Non-pigmented ciliary epithelial cell (primary cell): ENCODE data around the gene ZNF581.

Experiments used
- DNase-seq: peaks from one replicate; pipeline ENCODE4 v3.0.0-alpha.2; 2010; ENCODE audit warnings: low read depth

The ZNF581 gene

DNA sequence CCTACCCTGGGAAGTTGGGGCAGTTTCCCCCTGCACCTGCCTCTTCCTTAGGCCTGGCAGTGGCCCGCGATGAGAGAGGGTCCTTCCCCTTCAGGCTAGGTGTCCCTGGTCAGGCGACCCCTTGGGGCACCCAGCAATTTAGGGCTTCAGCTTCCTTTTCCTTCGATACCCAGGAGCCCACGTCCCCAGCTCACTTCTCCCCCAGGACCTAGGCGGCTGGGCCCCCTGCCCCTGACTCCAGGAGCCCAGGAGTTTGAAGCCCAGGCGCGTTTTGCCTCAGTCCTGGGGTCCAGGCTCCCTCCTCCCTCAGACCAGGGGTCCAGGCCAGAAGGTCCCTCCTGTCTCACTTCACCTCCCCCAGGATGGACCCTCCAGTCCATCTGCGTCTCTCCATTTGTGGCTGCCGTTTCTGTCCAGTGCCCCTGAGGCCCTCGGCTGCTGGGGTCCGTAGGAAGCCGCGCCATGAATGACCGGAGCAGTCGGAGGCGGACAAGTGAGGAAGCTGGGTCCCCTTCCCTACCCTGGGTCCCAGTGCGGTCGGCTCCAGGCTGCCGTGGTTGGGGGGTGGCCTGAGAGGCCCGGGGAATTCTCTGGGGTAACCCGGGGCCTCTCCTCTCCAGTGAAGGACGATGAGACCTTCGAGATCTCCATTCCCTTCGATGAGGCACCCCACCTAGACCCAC lies 5.3 kb downstream of the ZNF581 start:
- no peak for DNase-seq

DNA sequence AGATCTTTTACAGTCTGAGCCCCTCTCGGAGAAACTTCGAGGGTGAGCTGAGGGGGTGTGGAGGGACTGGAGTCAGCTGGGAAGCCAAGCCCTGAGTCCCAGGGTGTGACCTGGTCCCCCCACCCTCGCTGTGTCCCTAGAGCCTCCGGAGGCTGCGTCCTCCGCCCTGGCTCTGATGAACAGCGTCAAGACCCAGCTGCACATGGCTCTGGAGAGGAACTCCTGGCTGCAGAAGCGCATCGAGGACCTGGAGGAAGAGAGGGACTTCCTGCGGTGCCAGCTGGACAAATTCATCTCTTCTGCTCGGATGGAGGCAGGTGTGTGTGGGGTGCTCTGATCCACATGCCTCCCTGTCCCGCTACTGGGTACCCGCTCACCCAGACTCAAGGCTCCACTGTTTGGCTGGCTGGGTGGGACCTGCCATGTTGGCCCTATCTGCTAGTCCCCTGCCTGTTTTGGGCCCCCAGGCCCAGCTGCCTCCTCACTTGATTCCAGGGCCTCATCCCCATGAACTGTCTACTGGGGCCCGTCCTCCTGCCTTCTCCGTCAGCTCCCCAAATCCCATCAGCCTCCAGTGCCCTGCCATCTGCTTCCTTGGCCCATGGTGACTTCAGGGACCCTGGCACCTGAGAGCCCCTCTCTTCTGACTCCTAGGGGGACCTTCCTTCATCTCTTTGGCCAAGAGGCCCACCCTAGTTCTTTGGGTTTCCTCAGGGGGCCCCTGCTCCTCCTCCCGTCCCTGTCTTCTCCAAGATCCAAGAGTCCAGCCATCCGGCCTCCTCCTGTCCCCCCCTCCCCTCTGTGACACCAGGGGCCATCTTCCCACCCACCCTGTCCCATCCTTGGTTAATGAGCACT lies 6.0 kb downstream of the ZNF581 start:
- no peak for DNase-seq

DNA sequence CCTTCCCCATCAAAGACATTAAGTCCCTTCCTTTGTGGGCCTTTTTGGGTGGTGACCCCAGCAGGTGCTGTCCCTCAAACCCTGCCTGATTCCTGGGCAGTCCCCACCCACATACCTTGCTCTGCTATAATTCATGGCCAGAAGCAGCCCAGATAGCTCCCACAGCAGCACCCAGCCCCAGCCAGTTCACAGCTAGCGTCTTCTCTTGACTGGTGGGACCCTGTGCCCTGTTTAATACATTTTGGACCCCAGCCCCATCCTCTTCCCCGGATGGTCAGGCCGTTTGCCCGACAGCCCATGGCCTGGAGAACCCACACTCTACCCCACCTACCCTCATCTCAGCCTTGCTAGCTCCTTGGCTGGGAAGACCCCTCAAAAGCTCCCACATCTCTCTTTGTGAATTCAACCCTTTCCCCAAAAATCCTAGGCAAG lies 6.7 kb downstream of the ZNF581 start:
- no peak for DNase-seq

DNA sequence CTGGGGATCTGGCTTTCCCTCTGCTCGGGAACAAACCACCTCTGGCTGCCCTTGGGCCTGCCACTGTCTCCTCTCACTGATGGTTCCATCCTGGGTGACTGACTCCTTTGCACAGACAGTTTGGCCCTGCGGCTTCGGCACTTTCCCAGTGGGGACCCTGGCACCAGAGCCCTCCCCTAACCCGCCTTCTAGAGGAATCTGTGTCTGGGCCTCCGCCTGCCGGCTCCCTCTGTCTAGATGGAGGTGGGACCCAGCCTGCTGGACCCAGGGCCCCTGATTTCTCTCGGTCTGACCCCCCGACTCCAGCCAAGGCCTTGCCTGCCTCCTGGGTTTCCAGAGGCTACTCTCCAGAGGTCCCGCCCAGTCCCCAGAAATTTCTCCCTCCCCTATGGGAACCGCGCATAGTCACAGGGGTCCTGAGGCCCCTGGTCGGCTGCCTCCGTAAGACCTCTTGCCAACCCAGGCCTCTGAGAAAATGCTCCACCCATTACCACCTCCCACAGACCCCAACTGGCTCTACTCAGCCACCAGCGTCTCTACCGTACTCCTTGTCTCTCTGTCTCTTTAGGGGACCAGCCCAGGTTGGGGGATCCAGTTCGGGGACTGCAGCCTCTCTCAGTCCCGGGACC lies 7.3 kb downstream of the ZNF581 start:
- DNase-seq, result no peak

DNA sequence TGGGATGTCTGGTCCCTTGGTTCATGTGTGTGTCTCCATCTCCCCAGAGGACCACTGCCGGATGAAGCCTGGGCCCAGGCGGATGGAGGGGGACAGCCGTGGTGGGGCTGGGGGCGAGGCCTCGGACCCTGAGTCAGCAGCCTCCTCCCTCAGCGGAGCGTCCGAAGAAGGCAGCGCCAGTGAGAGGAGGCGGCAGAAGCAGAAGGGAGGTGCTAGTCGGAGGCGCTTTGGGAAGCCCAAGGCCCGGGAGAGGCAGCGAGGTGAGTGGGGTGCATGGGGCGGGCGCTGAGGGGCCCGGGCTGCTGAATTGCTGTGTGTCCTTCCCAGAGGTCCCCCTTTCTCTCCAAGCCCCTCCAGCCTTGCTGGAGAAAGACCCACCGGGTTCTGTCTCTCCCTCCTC lies 7.8 kb downstream of the ZNF581 start:
- no peak for DNase-seq

DNA sequence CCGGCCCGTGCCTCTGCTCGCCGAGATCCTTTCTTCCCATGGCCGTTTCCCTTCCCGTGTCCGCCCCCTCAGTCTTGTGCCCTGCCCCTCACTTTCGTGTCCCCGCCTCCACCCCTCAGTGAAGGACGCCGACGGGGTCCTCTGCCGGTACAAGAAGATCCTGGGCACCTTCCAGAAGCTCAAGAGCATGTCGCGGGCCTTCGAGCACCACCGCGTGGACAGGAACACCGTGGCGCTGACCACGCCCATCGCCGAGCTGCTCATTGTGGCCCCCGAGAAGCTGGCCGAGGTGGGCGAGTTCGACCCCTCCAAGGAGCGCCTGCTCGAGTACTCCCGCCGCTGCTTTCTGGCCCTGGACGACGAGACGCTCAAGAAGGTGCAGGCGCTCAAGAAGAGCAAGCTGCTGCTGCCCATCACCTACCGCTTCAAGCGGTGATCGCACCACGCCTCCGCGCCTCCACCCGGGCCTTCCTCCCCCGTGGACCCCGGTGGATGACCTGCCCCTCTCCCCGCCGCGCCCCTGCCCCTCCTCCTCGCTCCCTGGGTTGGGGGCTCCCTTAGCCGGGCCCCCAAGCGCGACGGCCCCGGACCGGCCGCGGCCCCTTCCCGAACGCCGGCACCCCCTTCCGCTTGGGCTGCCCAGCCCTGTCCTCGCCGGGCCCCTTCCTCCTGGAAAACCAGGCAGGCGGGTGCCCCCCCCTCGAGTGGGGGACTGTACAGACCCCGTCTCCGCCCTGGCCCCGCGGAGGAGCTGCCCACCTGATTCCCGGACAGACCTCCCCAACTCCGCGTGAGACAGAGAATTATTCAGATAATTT lies 9.1 kb downstream of the ZNF581 start:
- DNase-seq, result no peak

DNA sequence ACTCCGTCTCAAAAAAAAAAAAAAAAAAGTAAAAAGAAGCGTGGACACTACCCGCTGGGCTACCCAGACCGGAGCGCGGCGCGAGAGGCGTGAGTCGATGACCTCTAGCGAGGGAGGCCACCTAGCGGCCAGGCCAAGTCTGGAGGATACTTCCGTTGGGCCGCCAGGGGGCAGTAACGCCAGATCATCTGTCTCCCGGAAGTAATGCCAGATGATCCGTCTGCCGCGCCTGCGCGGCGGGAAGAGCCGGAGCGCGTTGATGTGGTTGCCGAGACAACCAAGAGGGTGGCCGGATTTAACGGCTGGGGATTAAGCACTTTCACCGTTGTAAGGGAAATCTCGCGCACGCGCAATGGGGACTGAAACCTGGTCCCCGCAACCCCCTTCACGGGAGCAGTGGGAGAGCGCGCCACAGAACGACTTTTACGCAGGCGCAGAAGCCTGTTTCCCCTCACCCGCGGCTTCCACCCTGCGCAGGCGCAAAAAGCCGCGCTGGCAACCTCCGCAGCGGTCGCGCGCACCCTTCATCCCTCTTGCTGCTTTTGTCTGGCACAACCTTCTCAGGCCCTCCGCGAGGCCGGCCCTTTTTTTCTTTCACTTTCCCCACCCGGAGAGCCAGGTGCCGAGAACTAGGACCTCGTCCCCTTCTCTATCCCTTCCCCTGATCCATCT lies 10.3 kb downstream of the ZNF581 start:
- peak; percentile 89 for DNase-seq

DNA sequence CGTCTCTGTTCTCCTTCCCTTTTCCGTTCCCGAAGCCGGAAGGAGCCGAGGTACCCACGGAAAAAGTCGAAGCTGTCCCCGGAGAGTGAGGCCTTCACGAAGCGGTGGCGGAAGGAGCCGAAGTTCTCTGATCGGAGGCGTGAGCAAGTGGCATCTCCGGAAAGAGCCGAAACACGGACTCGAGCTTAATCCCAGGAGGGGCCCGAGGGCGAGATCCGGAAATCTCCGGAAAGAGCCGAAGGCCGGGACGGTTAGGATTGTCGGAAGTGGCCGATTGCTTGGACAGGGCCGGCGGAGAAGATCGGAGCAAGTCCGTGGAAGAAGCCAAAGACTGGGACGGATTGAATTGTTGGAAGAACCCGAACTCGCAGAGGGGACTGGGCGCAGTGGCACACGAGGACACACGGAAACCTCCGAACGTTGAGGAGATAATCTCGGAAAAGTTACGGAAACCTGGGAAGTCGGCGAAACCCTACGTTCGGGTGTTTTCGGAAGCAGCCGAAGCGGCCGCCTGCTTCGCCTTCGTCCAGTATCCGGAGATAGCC lies 10.9 kb downstream of the ZNF581 start:
- peak; percentile 97 for DNase-seq

DNA sequence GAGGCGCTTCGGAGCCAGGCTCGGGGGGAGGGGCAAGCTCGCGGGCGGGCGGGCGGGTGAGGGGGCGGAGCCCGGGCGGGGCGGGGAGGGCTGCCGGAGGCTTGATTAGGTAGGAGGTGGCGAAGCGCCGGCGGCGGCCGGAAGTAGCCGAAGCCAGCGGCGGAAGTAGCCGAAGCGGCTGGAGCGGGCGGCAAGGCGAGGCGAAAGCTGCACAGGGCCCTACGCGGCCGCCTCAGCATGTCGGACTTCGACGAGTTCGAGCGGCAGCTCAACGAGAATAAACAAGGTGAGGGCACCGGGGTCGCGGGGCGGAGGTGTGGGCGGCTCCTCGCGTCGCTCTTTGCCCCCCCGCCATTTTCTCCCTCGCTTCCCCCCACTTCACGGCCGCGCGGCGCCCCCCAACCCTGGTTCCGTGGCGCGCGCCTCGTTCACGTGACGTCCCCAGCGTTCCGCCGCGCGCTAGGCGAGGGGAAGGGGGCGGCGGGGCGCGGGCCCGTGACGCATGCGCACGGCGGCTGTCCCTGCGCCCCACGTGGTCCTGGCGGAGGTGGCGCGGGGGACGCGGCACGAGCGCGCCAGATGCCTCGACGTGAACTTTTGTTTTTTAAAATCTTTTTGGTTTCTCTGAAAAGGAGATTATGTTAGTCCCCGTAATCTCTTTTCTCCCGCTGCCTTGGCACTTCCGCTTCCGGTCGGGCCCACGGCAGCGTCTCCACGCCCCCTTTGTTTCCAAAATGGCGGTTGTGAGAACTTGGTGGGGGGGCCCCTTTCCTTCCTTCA lies 11.6 kb downstream of the ZNF581 start, which contains the start of gene U2AF2:
TSS of gene U2AF2 (plus strand) at position 168 of the 780 bp plus-strand sequence. CDS start at position 238, 70 bp downstream.
- no peak for DNase-seq

DNA sequence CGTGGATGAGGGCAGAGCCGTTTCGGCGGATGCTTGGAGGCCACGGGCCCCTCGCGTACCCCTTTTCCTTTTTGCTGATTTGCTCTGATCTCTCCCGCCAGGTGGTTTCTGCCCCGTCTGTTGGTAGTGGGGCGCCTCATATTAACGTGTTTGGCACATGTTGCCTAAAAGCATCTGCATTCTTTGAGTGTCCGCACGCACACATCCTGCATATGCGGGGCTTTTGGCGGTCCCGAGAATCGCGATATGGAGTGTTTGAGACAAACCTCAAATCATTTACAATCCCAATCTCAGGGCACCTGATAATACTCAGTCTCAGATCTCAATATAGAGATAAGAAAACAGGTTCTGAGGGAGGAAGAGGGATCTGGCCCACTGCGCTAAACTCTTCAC lies 12.2 kb downstream of the ZNF581 start:
- DNase-seq, result no peak

DNA sequence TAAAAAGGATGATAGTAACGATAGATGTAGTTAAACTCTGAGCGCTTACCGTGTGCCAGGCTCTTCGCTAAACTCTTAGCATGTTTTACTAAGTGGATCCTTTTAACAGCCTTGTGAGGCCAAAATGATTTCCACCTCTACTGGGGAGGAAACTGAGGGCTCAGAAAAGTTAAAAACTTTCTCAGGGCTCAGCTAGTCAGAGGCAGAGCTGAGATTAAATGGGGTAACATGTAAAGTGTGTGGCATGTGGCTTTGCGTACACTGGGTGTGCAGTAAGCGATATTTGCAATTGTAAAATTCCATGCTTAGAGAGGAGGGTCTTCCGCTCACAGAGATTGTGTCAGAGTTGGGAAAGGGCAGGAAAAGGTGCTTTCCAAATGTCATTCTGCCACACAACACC lies 13.1 kb downstream of the ZNF581 start:
- DNase-seq, result no peak

DNA sequence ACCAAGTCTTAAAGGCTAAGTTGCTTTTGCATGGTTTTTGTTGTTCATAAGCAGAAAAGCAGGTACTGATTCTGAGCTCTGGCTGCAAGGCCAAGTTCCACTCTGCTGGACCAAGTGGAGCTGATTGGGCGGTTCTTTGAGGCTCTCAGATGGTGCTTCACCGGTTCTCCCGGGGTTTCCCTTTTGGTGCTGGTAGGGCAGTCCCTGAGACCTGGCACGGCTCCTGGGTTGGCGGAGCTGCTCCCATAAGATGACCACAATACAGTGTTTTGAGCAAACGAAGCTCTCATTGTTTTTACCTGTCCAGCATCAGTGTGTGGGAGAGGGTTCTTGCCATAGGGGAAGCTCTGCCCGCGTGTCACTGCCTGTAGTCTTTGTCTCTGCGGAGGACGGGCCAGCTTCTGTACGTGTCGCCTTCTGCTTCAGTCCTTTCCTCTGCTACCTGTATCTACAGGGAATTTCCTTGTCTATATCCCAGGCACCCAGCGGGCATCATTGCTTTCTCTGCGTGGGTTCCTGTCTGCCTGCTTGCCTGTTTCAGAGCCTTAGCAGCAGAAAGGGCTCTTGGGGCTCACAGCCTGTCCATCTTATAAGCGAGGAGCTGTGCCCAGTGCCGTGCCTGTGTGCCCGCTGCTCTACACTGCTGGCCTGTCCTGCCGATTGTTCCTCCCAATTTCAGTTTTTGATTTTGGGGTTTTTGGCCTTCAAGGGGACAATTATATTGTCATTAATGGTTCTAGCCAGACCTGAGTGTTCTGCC lies 13.7 kb downstream of the ZNF581 start:
- DNase-seq, result no peak

DNA sequence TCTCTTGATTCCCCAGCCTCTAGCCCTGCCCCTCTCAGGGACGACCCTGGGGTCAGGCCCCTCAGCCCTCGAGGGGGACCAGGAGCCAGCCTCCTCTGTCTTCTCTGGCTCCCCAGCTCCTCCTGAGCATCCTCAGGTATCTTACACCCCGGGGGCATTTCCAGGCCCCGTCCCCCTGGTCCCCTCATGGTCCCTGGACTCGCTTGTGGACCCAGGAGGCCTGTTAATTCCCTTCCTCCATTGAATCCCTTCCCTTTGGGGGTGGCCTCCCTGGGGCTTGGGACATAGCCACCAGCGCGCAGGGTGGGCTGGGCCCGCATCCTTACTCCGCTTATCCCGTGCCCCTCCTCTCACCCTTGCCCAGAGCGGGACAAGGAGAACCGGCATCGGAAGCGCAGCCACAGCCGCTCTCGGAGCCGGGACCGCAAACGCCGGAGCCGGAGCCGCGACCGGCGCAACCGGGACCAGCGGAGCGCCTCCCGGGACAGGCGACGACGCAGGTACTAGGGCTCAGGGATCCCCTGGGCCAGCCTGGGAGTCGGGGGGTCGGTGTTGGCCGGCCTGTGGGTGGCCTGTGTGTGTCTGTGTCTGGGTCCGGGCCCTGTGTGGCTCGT lies 15.5 kb downstream of the ZNF581 start:
- DNase-seq, result no peak

DNA sequence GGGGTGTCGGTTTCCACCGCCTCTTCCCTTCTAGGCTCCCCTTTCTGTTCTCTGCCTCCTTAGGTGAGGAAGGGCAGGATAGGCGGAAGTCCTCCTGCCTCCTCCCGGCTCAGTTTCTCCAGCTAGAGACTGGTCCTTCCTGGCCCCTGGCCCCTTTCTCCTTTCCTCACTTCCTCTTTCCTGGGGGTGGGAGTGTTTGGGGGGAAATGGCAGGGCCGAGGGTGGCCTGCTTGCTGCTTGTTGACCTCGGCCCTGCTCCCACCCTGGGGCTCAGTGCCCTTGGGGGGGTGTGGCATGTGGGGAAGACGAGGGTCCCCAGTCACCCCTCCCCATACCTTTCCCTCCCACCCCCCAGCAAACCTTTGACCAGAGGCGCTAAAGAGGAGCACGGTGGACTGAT lies 16.4 kb downstream of the ZNF581 start:
- no peak for DNase-seq

DNA sequence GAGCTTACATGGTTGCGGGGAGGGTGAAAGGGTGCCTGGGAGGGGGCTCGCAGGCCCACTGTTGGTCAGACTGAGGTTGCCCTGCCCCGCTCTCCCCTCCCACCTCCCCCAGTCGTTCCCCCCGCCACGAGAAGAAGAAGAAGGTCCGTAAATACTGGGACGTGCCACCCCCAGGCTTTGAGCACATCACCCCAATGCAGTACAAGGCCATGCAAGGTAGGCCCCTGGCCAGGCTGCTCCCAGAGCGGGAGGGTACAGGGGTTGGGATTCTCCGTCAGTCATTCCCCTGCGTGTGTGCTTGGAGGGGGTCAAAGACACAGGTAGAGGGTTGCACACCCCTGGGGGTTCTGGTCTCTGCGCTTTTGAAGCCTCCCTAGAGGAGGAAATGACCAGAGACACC lies 17.0 kb downstream of the ZNF581 start:
- DNase-seq, result no peak

DNA sequence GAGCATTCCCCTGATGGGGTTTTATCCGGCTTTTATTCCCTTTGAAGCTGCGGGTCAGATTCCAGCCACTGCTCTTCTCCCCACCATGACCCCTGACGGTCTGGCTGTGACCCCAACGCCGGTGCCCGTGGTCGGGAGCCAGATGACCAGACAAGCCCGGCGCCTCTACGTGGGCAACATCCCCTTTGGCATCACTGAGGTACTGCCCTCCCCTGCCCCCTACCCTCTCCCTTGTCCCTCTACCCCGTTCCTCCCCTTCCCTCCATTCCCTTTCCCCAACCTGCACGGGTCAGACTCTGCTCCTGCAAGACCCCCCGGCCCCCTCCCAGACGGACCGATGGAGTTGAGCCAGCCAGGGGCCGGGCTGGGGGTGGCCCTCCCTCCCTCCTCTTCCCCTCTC lies 17.5 kb downstream of the ZNF581 start:
- DNase-seq, result no peak

DNA sequence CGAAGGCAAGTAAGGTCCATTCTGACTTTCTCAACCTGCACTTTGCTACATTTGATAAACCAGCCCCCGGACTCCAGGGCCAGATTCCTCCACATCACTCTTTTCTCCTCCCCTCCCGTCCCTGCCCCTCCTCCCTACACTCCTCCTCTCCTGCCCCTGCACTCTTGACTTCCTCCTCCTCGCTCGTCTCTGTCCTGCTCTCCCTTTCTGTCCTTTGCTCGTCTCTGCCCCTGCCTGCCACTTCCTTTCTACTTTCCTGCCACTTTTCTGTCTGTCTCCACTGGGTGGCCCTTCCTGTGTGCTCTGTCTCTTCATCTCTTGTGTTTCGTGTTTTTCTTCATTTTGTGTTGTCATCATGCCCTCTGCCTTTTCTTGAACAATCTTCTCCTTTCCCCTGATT lies 18.4 kb downstream of the ZNF581 start:
- DNase-seq, result no peak

DNA sequence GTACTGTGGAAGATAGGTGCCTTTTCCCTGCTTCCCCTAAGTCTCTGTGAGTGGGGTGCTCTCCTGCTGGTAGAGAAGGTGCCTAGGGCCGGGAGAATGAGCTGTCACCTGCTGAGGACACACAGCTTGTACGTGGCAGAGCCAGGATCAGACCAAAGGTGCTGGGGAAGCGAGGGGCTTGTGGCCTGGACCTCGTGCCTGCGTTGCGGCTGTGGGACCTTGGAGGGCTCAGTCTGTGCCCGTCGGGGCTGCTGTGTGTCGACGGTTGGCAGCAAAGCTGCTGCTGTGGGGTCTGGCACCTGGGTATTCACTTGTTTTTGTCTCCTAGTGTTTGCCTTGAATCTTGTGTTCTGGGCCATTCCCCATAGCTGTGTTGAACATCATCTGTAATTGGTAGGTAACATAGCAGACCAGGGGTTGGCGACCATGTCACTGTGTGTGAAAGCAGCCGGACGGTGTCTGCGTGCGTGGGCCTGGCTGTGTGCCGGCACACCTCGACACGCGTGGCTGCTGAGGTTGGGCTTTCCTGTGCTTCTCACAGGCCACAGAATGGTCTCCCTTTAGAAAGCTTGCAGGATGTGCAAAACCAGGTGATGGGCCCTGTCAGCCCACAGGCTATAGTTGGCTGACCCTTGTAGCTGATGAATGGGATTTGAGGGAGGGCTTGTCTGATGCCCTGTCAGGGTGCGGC lies 20.5 kb downstream of the ZNF581 start:
- no peak for DNase-seq
